Measurements from ENCODE around the gene MTMR12.

MTMR12 gene

GRCh38 chr5:32312595-32313332 lies at the start of gene MTMR12:
Gene MTMR12, minus strand, starts transcription at chr5:32312939. Its CDS starts 101 bp downstream, at chr5:32312838.
- H3K27me3 ChIP-seq (ENCODE audit: control insufficient read depth, insufficient read depth, low read length): no peaks in the 10 kb centered on the region
- peak within 1 kb of the TSS; percentile 62 for H3K27ac ChIP-seq (ENCODE audit: low read length)

GRCh38 chr5:32362527-32362926 lies 49.8 kb upstream of the MTMR12 start:
- Histone ChIP-seq H3K36me3 (ENCODE audit: control insufficient read depth, low read depth, low read length) (peaks cover 26% of the 10 kb centered on the region), H3K9me3 (ENCODE audit: control insufficient read depth, low read depth, low read length) (no peaks in the 10 kb centered on the region), H3K27ac (ENCODE audit: low read length) (no peak overlapping the region)

More at GRCh38 chr5:32312595-32313332, at the start of gene MTMR12:
- Histone ChIP-seq H3K4me3 (ENCODE audit: low read length) (peak within 1 kb of the TSS; percentile 82), H3K9me3 (ENCODE audit: control insufficient read depth, low read depth, low read length) (no peaks in the 10 kb centered on the region), H3K36me3 (ENCODE audit: control insufficient read depth, low read depth, low read length) (no peaks in the 10 kb centered on the region), H3K4me1 (ENCODE audit: control insufficient read depth, low read depth, low read length) (peaks cover 10% of the 10 kb centered on the region), H3K9ac (ENCODE audit: low read length) (peak within 1 kb of the TSS; percentile 77)

GRCh38 chr5:32360906-32361305 lies 48.2 kb upstream of the MTMR12 start:
- Histone ChIP-seq H3K36me3 (ENCODE audit: control insufficient read depth, low read depth, low read length) (peaks cover 22% of the 10 kb centered on the region), H3K4me3 (ENCODE audit: low read length) (no peak overlapping the region), H3K27ac (ENCODE audit: low read length) (no peak overlapping the region), H3K9ac (ENCODE audit: low read length) (no peak overlapping the region), H3K27me3 (ENCODE audit: control insufficient read depth, insufficient read depth, low read length) (no peaks in the 10 kb centered on the region), H3K9me3 (ENCODE audit: control insufficient read depth, low read depth, low read length) (no peaks in the 10 kb centered on the region), H3K4me1 (ENCODE audit: control insufficient read depth, low read depth, low read length) (peaks cover 11% of the 10 kb centered on the region)

More at GRCh38 chr5:32362527-32362926, 49.8 kb upstream of the MTMR12 start:
- no peak overlapping the region for H3K9ac ChIP-seq (ENCODE audit: low read length)
- H3K4me1 ChIP-seq (ENCODE audit: control insufficient read depth, low read depth, low read length): peaks cover 11% of the 10 kb centered on the region
- no peaks in the 10 kb centered on the region for H3K27me3 ChIP-seq (ENCODE audit: control insufficient read depth, insufficient read depth, low read length)
- H3K4me3 ChIP-seq (ENCODE audit: low read length): no peak overlapping the region

- Histone ChIP-seq H3K4me3 (ENCODE audit: low read length) (no peak overlapping the region), H3K9ac (ENCODE audit: low read length) (no peak overlapping the region), H3K36me3 (ENCODE audit: control insufficient read depth, low read depth, low read length) (peaks cover 39% of the 10 kb centered on the region), H3K27me3 (ENCODE audit: control insufficient read depth, insufficient read depth, low read length) (no peaks in the 10 kb centered on the region), H3K27ac (ENCODE audit: low read length) (no peak overlapping the region), H3K9me3 (ENCODE audit: control insufficient read depth, low read depth, low read length) (no peaks in the 10 kb centered on the region), H3K4me1 (ENCODE audit: control insufficient read depth, low read depth, low read length) (peaks cover 11% of the 10 kb centered on the region)
These were observed 45.9 kb upstream of the MTMR12 start for GRCh38 chr5:32358611-32359010.

- Histone ChIP-seq H3K36me3 (ENCODE audit: control insufficient read depth, low read depth, low read length) (peaks cover 30% of the 10 kb centered on the region), H3K9ac (ENCODE audit: low read length) (no peak overlapping the region), H3K27ac (ENCODE audit: low read length) (no peak overlapping the region), H3K4me1 (ENCODE audit: control insufficient read depth, low read depth, low read length) (peaks cover 11% of the 10 kb centered on the region), H3K4me3 (ENCODE audit: low read length) (no peak overlapping the region), H3K9me3 (ENCODE audit: control insufficient read depth, low read depth, low read length) (no peaks in the 10 kb centered on the region), H3K27me3 (ENCODE audit: control insufficient read depth, insufficient read depth, low read length) (no peaks in the 10 kb centered on the region)
These were observed 44.9 kb upstream of the MTMR12 start for GRCh38 chr5:32357658-32358057.

GRCh38 chr5:32355686-32356085 lies 42.9 kb upstream of the MTMR12 start:
- no peak overlapping the region for H3K9ac ChIP-seq (ENCODE audit: low read length)
- H3K36me3 ChIP-seq (ENCODE audit: control insufficient read depth, low read depth, low read length): peaks cover 23% of the 10 kb centered on the region
- H3K27ac ChIP-seq (ENCODE audit: low read length): no peak overlapping the region
- no peaks in the 10 kb centered on the region for H3K9me3 ChIP-seq (ENCODE audit: control insufficient read depth, low read depth, low read length)
- H3K4me3 ChIP-seq (ENCODE audit: low read length): no peak overlapping the region
- H3K27me3 ChIP-seq (ENCODE audit: control insufficient read depth, insufficient read depth, low read length): no peaks in the 10 kb centered on the region
- peaks cover 11% of the 10 kb centered on the region for H3K4me1 ChIP-seq (ENCODE audit: control insufficient read depth, low read depth, low read length)

GRCh38 chr5:32353420-32353819 lies 40.7 kb upstream of the MTMR12 start:
- Histone ChIP-seq H3K4me1 (ENCODE audit: control insufficient read depth, low read depth, low read length) (no peaks in the 10 kb centered on the region), H3K9me3 (ENCODE audit: control insufficient read depth, low read depth, low read length) (peaks cover 3% of the 10 kb centered on the region), H3K27me3 (ENCODE audit: control insufficient read depth, insufficient read depth, low read length) (no peaks in the 10 kb centered on the region), H3K27ac (ENCODE audit: low read length) (no peak overlapping the region), H3K9ac (ENCODE audit: low read length) (no peak overlapping the region), H3K4me3 (ENCODE audit: low read length) (no peak overlapping the region), H3K36me3 (ENCODE audit: control insufficient read depth, low read depth, low read length) (peaks cover 23% of the 10 kb centered on the region)

- Histone ChIP-seq H3K4me1 (ENCODE audit: control insufficient read depth, low read depth, low read length) (no peaks in the 10 kb centered on the region), H3K27me3 (ENCODE audit: control insufficient read depth, insufficient read depth, low read length) (no peaks in the 10 kb centered on the region), H3K4me3 (ENCODE audit: low read length) (no peak overlapping the region), H3K36me3 (ENCODE audit: control insufficient read depth, low read depth, low read length) (peaks cover 19% of the 10 kb centered on the region), H3K9me3 (ENCODE audit: control insufficient read depth, low read depth, low read length) (peaks cover 7% of the 10 kb centered on the region), H3K27ac (ENCODE audit: low read length) (no peak overlapping the region), H3K9ac (ENCODE audit: low read length) (no peak overlapping the region)
These were observed 39.9 kb upstream of the MTMR12 start for GRCh38 chr5:32352685-32353084.

GRCh38 chr5:32346869-32347268 lies 34.1 kb upstream of the MTMR12 start:
- peaks cover 22% of the 10 kb centered on the region for H3K9me3 ChIP-seq (ENCODE audit: control insufficient read depth, low read depth, low read length)
- no peak overlapping the region for H3K9ac ChIP-seq (ENCODE audit: low read length)
- no peaks in the 10 kb centered on the region for H3K36me3 ChIP-seq (ENCODE audit: control insufficient read depth, low read depth, low read length)
- H3K4me1 ChIP-seq (ENCODE audit: control insufficient read depth, low read depth, low read length): no peaks in the 10 kb centered on the region
- no peak overlapping the region for H3K27ac ChIP-seq (ENCODE audit: low read length)
- no peak overlapping the region for H3K4me3 ChIP-seq (ENCODE audit: low read length)
- H3K27me3 ChIP-seq (ENCODE audit: control insufficient read depth, insufficient read depth, low read length): no peaks in the 10 kb centered on the region

GRCh38 chr5:32343058-32343672 lies 30.4 kb upstream of the MTMR12 start:
- H3K27ac ChIP-seq (ENCODE audit: low read length): no peak overlapping the region
- H3K36me3 ChIP-seq (ENCODE audit: control insufficient read depth, low read depth, low read length): no peaks in the 10 kb centered on the region
- H3K27me3 ChIP-seq (ENCODE audit: control insufficient read depth, insufficient read depth, low read length): no peaks in the 10 kb centered on the region
- no peaks in the 10 kb centered on the region for H3K4me1 ChIP-seq (ENCODE audit: control insufficient read depth, low read depth, low read length)
- H3K9me3 ChIP-seq (ENCODE audit: control insufficient read depth, low read depth, low read length): peaks cover 45% of the 10 kb centered on the region
- no peak overlapping the region for H3K9ac ChIP-seq (ENCODE audit: low read length)
- no peak overlapping the region for H3K4me3 ChIP-seq (ENCODE audit: low read length)

GRCh38 chr5:32342656-32343055 lies 29.9 kb upstream of the MTMR12 start:
- Histone ChIP-seq H3K9ac (ENCODE audit: low read length) (no peak overlapping the region), H3K27ac (ENCODE audit: low read length) (no peak overlapping the region), H3K36me3 (ENCODE audit: control insufficient read depth, low read depth, low read length) (no peaks in the 10 kb centered on the region), H3K27me3 (ENCODE audit: control insufficient read depth, insufficient read depth, low read length) (no peaks in the 10 kb centered on the region), H3K4me1 (ENCODE audit: control insufficient read depth, low read depth, low read length) (no peaks in the 10 kb centered on the region), H3K4me3 (ENCODE audit: low read length) (no peak overlapping the region), H3K9me3 (ENCODE audit: control insufficient read depth, low read depth, low read length) (peaks cover 44% of the 10 kb centered on the region)

- Histone ChIP-seq H3K4me1 (ENCODE audit: control insufficient read depth, low read depth, low read length) (no peaks in the 10 kb centered on the region), H3K36me3 (ENCODE audit: control insufficient read depth, low read depth, low read length) (no peaks in the 10 kb centered on the region), H3K4me3 (ENCODE audit: low read length) (no peak overlapping the region), H3K9ac (ENCODE audit: low read length) (no peak overlapping the region), H3K9me3 (ENCODE audit: control insufficient read depth, low read depth, low read length) (peaks cover 46% of the 10 kb centered on the region), H3K27ac (ENCODE audit: low read length) (no peak overlapping the region), H3K27me3 (ENCODE audit: control insufficient read depth, insufficient read depth, low read length) (no peaks in the 10 kb centered on the region)
These were observed 27.1 kb upstream of the MTMR12 start for GRCh38 chr5:32339878-32340277.

Data from iPS-18a (cell line).